ACHN (cell line): ENCODE measurements around the gene RARRES2.
"Not testable (repeated sequence)": the region's sequence is repeated elsewhere in the genome, so short reads cannot be mapped to it uniquely, and the experiment has no call there.

Experiments
- DNase-seq: peaks from one replicate; pipeline ENCODE4 v3.0.0-alpha.2; 2015
- in situ Hi-C: cut with HindIII; loops from 2 replicates; pipeline ENCODE4 v1.10.0; 2017; ENCODE audit warnings: low sequenced_read_pairs, low pct_ligation_motif_present, low pct_unique_long_range_greater_than_20kb

The RARRES2 gene

DNA sequence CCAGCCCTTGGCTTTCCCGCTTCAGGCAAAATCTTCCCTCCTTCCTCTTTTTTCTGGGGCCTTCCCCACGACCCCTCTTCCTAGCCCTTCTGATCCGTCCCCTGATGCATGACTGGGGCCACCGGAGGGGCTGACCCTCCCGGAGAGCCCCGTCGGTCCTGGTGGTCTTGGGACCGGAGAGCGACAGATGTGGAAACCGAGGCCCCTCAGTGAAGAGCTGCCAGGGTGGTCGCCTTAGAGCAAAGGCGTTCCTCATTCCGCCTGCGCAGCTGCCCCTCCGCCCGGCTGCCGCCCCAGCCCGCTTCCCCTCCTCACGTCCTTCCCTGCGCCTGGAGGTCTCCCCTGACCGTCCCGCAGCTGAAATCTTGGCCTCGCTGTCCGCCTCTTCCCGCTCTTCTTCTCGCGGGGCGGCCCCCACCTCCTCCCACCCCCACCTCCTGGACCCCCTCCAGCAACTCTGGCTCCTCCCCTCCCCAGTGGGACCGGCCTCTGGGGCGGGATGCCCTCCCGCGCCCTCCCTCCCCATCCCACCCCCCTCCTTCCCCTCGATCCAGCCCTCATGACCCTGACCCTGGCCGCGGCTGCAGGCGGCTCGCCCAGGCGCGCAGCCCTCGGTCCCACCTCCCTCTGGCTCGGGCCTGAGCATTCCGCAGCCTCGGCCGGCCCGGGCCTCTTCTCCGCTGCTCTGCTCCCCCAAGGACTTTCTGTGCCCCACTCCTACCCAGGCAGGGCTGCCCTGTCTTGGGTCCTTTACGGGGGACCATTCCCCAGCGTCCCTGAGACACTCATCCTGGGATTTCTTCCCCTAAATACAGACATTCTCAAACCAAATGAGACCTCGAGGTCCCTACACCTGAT is at the start of gene RARRES2:
Gene RARRES2, minus strand, starts transcription at position 367 of the 858 bp plus-strand sequence. CDS start 1,020 bp downstream, outside the sequence.
- in situ Hi-C loops = no loop called here
- peak; percentile 89 for DNase-seq

DNA sequence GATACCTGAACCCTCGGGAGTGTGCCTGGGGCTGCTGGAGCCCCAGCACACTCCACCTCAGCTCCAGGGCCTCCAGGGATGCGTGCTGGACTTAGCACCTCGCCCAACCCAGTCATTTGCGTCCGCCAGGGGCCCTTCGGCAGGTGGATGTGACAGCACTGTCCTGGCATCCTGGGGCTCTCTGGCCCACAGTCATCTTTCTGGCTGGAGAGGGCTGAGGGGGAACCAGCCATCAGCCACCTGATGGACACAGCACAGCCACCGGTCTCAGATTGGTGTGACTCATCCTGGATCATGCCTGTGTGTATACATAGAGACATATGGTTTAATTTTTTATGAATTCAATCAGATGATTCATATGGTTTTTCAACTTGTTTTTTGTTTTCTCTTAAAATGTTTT is 48.8 kb upstream of the RARRES2 start:
- in situ Hi-C loops = no loop called here
- DNase-seq = no peak

DNA sequence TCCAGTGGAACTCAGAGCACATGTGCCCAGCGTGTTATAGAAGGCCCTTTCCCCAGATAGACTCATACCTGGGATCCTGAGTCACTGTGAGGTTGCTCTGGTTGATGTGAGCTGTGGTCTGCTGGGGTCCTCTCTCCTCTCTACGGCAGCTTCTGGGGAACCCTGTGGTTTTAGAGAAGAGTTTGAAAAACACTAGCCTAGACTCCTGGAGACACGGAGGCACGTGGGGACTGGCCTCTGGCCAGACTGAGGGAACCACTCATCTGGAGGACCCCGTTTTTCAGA is 48.0 kb upstream of the RARRES2 start:
- DNase-seq = no peak
- in situ Hi-C loops = no loop called here

DNA sequence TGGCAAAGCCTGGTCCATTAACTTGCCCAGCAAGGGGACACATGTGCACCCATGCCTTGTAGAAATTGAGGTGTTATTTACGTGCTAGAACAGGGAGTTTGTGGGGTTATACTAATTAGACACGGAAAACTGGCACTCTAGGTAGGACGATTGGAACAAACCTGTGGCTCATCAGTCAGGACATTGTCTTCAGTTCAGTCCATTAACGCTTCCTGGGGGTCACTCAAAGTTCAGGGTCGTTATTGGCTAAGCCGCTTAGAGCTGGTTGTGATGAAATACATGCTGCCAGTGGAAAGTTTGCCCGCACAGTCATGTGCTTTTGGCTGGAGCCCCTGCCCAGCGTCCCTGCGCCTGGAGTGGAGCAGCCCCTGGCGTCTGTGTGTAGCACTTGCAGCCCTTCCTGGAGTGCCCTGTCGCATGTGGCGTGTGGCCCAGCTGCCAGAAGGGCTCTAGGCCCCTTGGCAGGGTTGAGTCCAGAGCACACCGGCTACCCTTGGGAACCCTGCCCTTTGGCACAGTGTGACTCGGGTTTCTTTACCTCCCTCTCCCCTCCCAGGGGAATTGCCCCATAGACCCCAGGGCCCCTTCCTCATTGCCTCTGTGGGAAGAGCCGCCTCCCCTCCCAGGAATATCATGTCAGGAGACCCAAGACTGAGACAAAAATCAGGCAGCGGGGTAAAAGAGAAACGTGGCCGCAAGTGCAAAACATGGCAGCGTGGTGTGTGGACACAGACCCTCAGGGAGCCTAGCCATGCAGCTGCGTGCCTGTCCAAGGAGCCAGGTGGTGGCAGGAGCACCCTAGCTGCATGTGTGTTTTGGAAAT is 47.5 kb upstream of the RARRES2 start:
- DNase-seq = no peak
- in situ Hi-C loops = no loop called here

DNA sequence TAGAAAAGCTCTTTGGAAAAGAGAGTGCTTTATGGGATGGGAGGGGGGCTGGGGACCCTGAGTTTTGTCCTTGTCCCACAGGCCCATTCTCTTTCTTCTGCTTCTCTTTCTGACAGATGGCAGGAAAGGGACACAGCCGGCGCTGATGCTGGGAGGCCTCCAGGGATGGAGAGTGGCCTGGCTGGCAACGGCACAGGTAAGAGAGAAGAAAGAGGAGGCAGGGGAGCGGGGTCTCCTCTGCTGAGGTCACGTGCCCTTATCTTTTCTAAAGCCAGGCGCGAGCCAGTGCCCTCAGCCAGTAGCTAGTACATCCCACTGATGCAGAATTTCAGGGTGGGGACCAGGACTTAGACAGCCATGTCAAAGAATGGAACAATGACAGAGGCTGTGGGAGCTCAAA is 46.9 kb upstream of the RARRES2 start:
- in situ Hi-C loops = no loop called here
- no peak for DNase-seq

DNA sequence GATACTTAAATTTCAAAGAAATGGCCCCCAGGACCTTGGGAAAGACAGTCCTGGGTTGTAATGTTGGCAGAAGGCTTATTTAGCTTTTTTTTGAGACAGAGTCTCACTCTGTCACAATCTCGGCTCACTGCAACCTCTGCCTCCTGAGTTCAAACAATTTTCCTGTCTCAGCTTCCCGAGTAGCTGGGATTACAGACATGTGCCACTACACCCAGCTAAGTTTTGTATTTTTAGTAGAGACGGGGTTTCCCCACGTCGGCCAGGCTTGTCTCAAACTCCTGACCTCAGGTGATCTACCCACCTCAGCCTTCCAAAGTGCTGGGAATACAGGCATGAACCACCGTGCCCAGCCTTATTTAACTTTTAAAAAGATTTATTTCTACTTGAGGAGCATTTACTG is 44.5 kb upstream of the RARRES2 start:
- DNase-seq, in situ Hi-C loops: not testable (repeated sequence)

DNA sequence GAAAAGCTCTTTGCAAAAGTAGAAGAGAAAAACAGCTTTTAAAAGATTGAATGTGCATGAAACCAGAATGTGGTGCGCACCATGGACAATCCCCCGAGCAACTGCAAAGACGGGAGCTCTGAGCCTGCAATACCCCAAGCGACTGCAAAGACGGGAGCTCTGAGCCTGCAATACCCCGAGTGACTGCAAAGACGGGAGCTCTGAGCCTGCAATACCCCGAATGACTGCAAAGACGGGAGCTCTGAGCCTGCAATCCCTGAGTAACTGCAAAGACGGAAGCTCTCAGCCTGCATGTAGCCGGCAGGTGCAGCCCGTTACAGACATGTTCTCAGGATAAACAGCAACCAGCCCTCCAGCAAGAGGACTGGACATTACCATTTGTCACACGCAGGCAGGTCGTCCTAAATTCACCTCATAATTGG is 43.9 kb upstream of the RARRES2 start:
- in situ Hi-C loops = no loop called here
- DNase-seq = no peak

DNA sequence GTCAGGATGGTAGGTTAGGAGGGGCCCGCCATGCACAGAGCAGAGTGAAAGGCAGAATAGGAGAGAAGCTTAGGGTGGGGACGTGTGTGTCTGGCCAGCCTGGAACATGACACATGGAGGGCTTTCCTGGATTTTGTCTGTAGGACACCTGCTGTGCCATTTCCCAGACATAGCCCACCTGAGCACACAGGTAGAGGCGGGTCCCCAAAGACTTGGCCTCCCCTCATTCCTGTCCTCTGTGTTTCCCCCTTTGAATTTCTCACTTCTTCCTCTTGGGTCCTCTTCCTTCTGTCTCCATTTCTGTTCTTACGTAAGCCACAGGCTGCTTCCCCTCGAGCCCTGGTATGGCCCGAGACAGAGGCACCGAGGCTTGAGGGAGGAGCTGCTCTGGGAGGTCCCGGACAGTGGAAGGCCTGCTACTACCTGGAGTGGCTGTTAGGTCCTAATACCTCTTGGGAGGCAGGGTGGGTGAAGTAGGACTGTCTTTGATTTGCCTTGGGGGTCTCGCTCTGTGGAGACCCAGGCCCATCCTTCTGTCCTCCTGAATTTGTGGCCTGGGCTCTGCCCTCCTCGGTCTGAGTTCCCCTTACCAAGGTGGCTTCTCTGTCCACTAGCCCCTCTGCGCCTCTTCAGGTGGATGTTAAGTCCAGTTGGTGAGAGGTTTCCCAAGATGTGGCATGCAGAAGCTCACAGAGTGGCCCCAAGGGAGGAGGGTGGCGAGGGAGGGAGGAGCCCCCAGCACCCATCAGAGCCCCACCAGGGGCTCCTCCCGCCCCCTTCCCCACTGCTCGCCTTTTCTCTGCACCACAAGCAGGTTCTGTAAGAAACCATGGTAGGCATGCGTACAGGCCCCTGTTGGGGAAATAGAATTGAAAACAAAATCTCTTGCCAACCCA is 43.2 kb upstream of the RARRES2 start:
- no peak for DNase-seq
- in situ Hi-C loops = no loop called here

DNA sequence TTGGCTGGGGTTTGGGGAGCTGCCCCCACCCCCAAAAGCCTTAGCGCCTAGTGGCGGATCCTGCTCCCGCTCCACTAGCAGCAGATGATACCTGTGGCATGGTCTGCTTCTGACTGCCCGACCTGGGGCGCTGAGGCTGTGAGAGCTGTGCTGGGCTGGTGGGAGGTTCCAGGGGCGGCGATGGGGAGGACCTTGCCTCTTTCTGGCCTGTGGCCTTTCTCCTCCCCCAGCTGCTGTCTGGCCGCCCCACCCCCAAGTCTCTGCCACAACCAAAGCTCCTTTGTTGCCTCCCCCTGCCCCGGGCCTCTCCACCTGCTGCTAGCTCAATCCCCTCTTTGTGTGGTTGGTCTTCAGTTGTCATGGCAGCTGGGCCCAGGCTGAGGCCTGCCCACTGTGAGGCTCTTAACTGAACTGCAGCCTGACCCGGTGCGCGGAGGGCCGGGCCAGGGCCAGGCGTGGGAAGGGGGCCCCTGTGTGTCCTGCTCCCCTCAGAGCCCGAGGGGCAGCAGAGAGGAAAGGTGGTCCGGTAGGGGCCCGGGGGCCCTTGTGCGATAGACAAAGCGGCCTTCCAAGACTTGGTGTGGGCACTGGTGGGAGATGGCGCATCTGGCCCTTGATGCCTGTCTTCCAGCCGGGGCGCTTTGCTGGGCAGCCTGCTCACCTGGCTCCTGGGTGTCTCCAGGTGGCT is 42.4 kb upstream of the RARRES2 start:
- in situ Hi-C loops = no loop called here
- DNase-seq = no peak

DNA sequence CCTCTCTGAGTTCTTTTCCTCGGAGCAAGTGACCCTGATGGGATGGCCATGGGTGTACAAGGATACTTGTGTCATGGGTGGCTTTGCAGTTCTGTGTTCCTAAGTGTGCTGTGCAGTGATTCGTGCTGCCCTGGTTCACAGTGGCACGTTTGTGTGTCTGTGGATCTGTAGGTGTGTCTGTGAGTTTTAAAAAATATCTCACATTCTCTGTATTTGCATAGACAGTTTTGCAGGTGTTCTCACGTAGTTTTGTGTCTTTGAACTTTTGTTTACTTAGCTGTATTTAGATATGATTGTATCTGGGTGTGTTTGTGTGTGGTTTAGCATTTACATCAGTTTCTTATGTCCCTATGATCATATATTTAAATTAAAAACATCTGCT is 41.4 kb upstream of the RARRES2 start:
- in situ Hi-C loops = no loop called here
- no peak for DNase-seq

DNA sequence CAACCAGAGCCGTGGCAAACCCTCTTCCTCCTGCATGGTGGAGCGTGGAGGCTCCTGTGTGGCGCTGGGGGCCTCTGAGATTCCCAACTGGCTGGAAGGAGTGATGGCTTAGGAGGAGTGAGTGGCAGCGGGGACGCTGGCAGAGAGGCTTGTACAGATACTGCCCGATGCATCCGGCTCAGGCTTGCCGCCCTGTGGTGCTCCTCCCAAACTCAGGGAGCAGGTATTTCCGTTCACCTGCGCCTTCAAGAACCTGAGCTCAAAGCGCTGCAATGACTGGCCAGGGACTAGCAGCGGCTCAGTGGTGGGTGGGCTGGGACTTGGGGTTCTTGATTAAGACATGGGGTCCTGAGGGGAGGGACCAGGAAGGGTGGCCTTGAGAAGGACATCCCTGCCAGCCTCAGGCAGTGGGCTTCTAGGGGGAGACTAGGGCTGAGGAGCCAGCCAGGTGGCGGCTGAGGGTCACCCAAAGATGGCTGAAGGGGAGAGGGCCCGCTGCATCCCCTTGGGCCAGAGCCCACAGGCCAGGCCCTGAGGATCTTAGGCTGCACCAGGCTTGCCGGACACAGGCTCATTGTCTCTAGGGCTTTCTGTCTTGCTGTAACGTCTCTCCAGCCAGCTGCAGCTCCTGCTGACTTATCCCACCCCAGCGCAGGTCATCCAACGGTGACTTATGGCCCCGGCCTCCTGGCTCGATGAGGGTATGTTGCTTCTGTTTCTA is 40.9 kb upstream of the RARRES2 start:
- in situ Hi-C loops = no loop called here
- DNase-seq = no peak

DNA sequence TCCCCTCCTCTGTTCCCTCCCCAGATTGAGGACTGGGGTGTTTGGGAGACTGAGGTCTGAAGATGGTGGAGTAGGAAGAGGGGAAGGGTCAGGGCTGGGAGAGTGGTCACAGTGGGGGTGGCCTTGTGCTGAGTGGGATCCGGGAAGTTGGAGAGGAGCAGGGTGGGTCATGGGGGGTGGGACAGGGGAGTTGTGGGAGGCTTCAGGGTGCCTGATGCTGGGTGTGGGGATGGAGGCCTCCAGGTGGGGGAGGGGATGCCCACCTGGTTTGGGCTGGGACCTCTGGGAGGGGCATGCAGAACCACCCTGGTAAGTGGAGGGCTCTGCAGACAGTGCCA is 40.3 kb upstream of the RARRES2 start:
- DNase-seq = no peak
- in situ Hi-C loops = no loop called here

DNA sequence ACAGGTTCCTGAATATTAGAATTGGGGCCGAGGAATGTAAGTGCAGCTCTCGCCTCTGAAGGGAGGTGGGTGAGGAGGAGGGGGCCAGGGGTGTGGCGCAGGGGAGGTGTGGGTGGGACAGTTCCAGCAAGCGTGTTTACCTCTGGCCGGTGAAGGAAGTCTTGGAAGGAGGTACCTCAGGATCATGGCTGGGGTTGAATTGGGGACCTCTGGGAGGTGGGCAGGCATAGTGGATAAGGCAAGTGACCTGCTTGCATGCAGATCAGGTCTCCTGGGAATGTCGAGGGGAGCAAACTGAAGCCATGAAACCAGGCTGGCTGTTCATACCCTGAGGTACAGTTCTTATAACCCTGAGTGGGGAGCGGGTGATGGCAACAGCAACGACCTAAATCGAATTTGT is 39.7 kb upstream of the RARRES2 start:
- in situ Hi-C loops = no loop called here
- DNase-seq = no peak

DNA sequence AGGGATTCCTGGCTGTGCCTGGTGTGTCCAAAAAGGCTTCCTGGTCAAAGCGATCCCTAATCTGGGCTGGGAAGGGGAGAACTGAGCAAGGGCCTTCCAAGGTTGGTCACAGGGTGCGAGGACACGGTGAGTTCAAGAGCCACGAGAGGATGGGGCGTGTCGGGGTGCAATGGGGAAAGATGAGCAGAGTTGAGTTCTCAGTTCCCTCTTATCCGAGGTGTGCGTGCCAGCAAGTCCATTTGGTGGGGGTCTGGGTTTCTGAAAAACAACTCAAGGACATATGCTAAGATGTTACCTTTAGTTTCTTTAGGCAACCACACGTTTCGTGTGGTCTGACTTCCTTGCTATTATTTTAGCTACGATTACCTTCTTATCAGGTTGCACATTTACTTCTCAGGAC is 39.0 kb upstream of the RARRES2 start:
- in situ Hi-C loops = no loop called here
- DNase-seq = no peak

DNA sequence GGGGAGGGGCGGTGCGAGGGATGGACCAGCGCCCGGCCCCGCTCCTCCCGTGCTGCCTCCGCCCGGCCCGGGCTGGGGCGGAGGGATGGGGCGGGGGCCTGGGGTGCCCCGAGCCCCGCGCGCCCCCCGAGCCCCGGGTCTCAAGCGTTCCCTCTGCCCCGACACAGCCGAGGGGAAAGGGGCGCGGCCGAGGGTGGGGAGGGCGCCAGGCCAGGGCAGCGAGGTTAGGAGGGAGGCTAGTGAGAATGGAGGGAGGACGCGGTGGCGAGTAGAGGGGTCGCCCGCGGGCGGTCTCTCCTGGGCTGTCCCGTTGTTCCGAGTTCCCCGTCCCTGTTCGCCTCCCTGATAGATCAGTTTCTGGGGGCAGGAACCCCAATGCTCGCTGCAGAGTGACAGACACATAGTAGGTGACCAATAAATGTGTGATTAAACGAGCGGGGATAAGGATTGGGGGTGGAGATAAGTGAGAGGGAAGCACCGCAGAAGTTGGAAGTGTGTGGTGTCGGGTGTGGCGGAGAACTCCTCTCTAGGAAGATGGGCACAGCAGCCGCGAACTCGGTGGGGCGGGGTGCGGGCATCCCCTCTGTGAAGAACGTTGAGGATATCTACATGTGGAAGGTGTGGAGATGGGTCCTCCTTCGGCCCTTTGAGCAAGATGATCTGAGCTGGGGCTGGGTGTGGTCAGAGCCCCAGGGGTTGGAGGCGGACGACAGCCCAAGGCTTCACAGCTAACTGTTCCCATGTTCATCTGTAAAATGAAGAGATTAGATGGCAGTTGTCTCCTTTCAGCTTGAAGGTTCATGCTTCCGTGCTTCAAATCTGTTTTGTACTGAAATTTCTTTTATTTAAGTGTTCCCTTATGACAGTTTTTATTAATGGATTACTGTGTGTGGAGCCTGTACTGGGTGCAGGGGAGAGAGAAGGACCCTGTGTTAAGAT is 38.3 kb upstream of the RARRES2 start:
- DNase-seq = peak; percentile 50
- in situ Hi-C loops = no loop called here

DNA sequence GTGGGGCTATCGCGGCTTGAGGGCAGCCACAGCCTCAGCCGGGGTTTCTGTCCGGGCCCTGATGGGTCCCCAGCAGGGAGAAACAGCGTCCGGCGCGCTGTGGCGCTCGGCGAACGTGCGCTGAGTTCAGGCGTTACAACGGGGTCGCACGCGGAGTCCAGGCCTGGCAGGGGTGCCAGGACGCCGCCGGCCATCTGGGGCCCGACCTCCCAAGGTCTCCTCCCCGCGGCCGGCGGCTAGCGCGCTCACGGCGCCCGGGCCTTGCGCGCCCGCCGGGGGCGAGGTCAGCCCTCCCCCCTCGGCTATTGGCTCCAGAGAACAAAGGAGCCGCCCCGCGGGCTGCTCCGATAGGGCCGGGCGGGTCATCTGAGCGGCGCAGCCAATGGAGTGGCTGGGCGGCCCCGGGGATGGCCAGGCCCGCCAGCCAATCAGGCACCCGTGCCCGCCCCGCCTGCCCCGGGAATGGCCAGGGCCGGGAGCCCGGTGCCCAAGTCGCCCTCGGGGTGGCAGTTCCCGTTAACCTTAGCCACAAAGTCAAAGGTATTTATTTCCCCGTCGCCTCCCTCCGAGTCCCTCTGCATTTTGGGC is 37.5 kb upstream of the RARRES2 start, which contains the start of gene ZNF775:
Gene ZNF775, plus strand, starts transcription at position 478 of the 588 bp plus-strand sequence. CDS start 9,141 bp downstream, outside the sequence.
- in situ Hi-C loops = no loop called here
- peak; percentile 99 for DNase-seq
